Renal pelvis (tissue), 4 donors: Measurements from ENCODE around the gene CHST8. TPM values are rescaled to one million over a fixed set of nuclear protein-coding genes. Genes with fewer than 3 reads are reported as not detected.
"Not testable (repeated sequence)": the region's sequence is repeated elsewhere in the genome, so short reads cannot be mapped to it uniquely, and the experiment has no call there.

Source experiments
- DNase-seq: peaks from one replicate; pipeline ENCODE4 v3.0.0-alpha.2; 2013
- polyA plus RNA-seq, 3 donors: library from polyadenylated mRNA; unstranded; fragments of 120-200 nt; gene quantifications; one replicate each; pipeline ENCODE4 v1.2.1, GENCODE V29; 2013; ENCODE audit not compliant: insufficient read length in 3 of 3

The CHST8 gene
- polyA plus RNA-seq, 3 donors: 0.40 to 0.52 (median 0.41) TPM

DNA sequence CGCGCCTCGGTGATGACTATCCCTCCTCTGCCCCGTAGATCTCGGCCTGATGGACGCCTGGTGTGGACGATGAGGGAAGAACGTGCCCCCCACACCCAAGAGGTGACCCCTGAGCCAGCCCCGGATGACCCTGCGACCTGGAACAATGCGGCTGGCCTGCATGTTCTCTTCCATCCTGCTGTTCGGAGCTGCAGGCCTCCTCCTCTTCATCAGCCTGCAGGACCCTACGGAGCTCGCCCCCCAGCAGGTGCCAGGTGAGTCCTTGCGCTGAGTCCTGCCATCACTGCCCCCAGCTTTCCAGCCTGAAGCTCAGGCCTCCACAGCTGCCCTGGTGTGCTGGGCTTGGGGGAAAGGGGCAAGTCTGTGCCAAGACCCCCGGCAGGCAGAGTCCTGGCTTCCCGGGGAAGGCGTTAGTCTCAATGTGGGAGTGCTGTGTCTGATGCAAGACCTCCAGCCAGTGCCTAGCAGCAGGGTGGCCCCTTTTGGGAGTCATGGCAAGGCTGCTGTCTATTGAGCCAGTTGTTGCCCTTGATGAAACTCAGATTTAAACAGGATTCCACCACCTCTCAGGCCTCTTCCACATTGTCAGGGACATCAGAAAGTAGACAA, 67.5 kb downstream of the CHST8 start:
- DNase-seq: no peak

DNA sequence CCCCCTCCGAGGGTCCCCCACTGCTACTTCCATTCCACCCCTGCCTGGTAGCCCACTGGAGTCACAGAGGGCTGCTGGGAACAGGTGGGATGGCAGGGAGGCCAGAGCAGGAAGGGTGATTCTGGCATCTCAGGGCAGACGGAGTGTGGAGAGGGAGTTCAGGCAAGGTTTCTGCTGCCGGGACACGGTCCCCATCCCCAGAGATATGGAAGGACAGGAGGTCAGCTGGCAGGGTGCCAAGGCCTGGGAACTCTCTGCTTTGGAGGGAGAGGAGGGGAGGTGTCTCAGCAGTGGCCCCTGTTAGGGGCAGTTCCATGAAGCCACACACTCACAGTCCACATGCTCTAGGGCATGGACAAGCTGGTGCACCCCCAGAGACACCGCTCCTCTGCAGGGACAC, 68.1 kb downstream of the CHST8 start:
- DNase-seq: no peak

DNA sequence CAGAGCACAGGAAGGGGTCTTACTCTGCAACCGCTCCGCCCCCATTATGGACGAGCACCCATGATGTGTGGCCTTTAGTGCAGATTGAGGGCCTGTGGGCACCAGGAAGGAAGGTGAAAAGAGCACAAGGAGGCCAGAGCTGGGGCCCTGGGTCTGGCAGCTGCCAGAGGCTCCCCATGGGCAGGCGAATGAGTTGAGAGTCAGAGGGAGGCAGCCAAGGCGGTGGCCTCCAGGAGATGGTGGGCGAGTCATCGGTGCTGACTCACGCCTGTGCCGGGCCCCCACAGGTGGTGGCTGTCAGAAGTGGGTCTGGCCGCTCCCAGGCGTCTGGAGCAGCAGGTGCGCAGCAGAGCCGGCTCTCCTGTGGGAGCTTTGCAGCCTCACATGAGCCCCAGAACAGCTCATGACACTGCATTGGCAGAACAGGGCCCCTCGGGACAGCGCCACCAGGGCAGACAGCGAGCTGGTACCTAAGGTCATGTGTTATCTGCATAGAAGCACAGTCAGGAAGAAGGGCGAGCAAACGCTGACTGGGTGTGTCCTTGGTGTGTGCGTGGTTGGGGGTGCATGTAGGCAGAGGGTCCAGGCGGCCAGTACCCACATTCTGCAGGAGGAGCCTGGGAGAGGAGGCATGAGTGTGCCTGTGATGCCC, 68.8 kb downstream of the CHST8 start:
- DNase-seq: no peak

DNA sequence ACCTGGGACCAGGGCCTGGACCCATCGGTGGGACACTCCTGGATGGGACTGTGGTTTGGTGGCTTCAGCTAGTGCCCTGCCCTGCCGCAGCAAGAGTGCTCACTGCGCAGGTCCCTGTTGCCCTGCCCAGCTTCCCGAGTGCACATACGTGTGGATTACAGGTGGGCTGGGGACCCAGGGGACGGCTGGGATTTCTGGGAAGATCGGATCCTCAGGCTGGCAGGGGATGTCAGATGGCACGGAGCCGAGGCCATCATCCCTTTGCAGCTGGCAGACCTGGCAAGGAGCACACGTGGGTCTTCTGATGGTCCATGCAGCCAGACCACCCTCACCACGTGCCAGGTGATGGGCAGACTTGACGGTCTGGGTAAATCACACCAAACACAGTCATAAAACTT, 69.3 kb downstream of the CHST8 start:
- no peak for DNase-seq

DNA sequence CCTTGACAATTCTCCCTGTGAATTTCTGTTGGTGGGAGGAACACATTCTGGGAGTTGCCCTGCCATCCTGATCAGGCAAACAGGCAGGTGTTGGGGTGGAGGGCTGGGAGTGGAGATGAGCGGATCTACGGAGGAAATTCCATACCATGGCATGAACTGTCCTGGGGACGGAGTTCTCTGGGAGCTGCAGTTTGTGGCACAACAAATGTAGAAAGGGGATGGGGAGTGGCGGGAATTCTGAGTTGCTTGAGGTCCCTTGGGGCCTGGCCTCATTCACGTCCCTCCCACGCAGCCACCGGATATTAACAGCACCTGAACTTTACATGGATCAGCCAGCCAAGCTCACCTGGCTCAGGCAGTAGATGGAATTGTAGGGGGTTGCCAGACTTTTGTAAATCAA, 70.0 kb downstream of the CHST8 start:
- DNase-seq: no peak

DNA sequence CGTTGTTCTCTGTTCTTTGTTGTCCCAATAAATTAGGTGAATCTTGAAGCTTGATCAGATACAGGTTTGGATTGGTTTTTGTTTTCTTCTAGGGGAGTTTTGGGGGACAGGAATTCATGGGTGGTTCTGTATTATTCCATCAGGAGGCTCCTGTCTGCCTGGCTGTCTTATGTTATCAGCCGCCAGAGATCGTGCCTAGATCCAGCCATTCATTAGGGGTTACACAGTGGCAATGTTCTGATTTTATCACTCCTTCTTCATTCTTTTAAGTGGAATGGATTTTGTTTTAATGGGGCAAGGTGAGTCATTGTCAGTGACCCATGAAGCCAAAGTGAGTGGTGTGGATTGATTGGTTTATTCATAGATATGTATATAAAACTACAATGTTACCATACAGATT, 71.9 kb downstream of the CHST8 start:
- no peak for DNase-seq

DNA sequence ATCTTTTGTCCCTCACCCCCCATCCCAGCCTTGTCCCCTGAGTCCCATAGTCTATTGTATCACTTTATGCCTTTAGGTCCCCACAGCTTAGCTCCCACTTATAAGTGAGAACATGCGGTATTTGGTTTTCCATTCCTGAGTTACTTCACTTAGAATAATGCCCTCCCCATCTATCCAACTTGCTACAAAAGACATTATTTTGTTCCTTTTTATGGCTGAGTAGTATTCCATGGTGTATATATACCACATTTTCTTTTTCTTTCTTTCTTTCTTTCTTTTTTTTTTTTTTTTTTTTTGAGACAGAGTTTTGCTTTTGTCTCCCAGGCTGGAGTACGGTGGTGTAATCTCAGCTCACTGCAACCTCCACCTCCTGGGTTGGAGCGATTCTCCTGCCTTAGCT, 73.8 kb downstream of the CHST8 start:
- DNase-seq: not testable (repeated sequence)

DNA sequence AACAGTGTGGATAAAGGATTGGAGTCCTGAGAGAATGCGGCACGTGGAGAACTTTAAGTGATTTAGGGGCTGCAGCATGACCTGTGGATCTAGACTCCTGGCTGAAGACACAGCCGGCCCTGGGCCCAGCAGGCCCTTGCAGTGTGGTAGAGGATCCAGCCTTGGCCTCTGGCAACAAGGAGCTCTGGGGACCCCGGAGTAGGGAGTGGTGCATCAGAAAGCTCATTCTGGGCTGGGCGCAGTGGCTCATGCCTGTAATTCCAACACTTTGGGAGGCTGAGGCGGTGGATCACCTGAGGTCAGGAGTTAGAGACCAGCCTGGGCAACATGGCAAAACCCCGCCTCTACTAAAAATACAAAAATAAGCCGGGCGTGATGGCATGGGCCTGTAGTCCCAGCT, 76.0 kb downstream of the CHST8 start:
- no peak for DNase-seq

DNA sequence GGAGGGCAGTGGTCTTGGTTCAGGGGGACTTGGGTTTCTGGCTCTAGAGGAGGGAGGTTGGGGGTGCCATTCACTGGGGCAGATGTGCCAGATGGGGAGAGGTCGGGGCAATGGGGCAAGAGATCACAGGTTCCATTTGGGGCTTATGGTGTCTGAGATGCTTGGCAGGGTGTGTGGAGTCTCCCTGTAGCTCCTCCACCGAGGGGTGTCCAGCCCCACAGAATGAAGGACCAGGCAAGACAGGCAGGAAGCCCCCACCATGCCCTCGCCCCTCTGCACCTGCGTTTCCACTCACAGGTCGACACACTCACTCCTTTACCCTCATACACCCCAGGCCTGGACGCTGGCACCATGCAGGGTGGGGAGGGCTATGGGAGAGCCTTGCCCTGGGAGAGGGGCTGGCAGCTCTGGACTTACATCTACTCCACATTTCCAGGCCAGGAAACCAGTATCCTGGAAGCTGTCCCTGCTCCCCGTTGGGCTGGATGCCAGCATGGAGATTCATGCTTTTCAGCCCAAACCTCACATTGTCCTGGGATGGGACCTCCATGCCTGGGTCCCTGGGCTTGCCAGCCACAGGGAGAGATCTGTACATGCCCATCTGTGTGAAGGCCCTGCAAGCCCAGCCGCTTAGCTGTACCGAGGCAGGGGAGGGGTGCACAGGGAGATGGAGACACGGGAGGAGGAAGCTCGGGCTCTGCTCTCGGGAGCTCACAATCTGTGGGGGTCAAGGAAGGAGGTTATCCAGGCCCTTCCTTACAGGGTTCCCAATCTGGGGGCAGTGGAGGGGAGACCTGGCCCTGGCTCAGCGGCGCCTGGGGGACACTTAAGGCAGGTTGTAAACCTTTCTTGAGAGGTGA, 77.1 kb downstream of the CHST8 start:
- DNase-seq: no peak

DNA sequence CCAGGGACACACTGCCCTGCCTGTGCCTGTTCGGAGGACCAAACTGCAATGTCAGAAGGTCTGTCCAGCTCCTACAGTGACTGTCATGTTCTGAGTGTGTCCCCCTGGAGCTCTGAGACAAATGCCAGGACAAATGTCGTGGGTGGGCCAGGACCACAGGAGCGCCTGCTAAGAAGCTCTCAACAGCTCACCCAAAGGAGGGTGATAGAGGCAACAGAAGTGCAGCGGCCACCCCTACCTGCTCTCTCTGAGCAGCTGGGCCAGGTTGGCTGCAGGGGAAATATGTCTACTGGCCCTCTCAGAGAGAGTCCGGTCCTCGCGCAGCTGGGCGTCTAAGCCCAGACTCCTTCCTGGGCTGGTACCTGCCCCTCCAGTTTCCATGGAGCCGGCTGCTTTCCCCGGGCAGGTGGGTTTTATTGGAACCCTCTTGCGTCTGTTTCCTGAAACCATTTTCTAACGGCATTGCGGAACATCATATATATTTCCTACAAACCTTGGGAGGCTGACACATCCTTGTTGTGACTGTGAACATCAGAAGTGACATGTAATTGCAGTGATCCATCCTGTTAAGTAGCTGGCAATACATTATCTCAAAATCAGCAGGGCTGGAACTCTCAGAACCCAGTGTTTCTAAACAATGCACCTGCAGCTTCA, 78.1 kb downstream of the CHST8 start:
- no peak for DNase-seq

DNA sequence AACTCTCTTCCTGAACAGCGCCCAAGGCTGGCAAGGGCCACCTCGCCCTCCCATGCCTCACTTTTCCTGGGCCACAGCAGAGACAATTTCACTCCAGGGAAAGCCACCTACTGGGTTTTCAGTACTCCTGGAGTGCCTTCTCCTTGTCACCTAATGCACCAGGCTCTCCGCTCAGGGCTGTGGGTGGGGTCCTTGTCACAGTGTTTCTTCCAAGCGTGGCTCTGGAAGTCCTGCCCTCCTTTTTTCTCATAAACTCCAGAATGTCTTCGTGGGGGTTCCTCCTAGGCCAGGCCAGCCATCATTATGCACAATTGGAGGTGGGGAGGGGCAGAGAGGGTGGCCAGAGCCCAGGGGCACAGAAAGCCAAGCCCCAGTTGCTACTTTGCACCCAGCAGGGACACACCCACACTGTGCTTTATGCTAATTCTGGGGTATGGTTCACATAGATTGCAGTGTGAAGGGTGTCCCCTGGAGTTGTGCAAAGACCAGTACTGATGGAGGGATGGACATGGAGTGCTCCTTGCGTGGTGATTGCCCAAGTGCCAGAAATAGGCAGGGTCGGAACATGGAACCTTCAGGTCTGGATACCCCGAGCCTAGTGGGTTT, 78.8 kb downstream of the CHST8 start:
- no peak for DNase-seq

DNA sequence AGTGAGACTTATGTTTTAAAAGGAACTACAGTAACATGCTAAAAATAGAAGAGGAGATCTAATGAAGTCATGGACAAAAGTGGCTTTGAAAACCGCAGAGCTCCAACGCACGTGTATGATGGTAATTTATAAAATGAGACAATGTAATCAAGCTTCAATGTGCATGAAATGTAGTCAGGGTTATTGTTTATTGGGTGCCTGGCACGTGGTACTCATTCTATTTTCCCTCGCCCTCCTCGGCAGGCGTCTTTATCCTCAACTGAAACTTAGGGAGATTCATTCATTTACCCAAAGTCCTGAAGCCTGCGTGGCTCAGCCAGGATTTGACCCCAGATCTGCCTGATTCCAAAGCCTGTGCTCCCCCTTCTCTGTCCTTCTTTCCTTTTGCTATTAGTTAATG, 79.8 kb downstream of the CHST8 start:
- no peak for DNase-seq

DNA sequence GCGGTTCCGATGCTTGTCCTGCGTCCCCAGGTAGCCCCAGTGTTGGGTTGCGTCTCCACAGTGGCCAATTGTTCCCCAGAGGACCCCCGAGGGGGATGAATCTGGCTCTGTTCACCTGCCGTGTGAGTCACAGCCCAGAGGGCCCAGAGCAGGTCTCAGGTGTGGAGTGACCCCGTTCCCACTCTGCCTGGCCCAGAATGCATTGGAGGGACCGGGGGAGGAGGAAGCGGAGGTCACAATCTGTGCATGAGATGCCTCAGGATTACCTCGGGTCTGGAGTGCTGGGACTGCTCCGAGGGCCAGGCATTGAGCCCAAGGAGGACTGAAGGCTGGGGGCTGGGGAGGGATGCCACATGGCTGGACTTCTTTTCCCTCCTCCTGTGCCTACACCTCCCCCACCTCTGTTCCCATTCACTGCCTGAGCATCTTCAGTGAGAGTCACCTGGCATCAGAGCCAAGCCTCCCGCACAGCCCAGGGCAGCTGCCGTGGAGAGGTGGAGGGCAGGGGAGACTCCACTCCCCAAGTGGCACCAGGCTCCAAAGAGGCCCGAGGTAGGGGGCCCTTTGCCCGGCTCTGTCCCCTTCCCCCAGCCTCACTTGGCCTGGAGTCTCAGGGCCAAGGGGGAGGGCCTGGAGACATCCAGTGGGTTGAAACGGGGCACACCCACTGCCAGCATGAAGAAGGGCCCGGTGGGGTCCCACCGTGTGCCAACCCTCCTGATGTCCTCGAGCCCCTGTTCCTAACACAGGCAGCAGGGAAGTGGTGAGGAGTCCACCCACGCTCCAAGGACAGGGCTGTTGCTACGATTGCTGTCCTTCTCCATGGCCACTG, 81.1 kb downstream of the CHST8 start:
- DNase-seq: no peak

DNA sequence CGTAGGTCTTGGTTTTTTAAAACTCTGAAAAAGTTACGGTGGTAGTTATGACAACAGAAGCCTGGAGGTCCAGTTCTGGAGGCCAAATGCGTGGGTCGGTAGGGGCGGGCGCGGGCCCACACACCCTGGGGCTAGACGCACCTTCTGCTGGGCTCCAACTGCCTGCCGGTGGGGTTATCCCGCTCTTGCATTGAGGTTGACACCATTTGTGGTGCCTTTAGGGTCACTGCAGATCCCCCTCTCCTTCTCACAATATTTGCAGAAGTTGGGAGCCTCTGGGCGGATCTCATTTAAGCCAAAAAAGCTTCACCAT, 81.6 kb downstream of the CHST8 start:
- DNase-seq: no peak

DNA sequence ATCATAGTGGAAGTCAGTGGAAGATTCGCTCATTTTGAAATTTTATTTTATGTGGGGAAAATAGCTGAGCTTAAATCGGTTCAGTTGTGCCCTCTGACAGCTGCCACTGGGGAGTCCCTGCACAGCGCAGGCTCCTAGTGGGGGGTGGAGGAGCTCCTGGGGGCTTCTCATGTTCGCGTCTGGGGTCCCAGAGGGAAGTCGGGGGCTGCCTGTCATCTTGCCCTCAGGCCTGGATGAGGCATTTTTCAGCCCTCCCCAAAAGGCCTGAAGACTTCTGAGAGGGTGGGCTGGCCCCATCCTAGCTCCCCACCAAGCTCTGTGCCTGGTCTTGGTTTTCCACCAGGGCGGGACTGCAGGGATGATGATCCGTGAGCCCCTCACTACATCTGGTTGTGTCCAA, 82.1 kb downstream of the CHST8 start:
- no peak for DNase-seq

DNA sequence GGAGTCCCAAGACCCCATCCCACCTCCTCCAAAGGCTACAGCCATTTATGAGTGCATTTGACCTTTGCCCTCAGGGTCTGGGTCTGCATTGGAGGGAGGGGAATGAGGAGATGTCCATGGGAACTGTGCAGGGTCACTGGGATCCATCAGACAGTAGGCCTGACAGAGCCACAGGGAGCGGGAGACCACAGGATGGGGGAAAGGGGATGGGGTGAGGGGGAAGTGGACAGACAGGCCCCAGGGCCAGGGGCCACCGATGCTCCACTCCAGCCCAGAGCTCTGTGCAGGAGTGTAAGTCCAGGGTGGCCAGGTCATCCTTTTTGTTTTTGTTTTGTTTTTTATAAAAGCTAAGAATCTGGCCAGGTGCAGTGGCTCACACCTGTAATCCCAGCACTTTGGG, 82.5 kb downstream of the CHST8 start:
- no peak for DNase-seq

DNA sequence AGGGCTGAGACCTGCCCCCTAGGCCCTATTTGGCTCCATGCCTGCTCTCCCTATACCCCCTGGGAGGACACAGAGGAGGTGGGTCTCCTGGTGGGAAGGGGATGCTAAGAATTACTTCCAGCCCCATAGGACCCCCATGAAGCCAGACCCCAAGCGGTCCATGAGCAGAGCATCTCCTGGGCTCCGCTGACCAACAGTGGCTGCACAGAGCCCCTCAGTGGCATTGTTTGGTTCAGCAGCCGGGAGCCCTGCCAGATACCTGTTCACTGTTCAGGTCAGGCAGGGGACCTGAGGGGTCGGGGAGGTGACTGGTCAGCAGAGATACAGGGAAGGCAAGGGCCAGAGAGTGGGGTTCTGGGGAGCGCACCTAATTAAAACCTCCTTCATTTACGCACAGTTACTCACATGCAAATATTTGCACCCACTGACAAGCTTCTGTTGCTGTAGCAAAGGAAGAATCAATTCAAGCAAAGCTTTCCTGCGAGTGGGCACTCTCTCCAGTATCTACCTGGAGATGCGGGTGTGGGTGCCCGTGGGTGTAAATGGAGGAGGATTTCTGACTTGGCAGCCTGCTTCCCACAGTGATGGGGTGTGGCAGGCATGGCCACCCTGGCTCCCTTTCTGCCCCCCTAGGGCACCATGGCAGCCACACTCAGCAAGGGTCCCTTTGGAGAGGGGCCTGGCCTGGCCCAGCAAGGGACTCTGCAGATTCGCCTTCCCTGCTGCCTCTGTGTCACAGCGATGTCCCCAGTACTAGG, 83.5 kb downstream of the CHST8 start:
- DNase-seq: no peak

DNA sequence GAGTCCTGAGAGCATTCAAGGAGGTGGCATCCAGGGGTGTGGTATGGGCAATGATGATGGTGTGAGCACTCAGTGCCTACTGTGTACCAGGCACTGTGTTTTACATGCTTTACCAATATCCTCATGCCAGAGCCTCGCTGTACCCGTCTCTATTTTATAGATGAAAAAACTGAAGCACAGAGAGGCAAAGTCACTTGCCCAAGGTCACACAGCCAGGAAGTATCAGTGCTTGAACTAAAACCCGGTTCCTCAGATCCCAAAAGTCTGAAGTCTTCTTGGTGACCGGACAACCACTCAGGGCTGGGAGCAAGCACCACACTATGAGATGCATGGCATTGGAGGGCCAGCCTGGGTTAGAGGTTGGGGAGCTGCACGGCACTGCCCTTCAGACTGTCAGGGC, 84.1 kb downstream of the CHST8 start:
- no peak for DNase-seq

DNA sequence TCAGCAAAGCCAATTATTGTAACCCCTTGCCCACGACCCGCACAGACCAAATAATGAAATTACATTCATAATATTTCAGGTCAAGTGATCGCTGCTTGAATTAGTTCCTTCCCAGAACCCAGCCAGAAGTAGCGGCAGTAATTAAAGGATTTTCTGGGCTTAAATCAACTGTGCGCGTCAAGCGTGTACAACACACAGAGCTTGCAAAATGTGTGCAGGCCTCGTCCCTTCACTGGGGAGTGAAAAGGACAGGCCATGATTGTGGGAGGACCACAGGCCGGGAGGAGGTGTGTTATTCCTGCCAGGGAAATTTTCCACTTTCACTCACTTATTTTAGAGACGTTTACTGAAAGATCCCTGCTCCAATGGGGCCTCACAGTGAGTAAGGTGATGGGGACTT, 84.9 kb downstream of the CHST8 start:
- no peak for DNase-seq

DNA sequence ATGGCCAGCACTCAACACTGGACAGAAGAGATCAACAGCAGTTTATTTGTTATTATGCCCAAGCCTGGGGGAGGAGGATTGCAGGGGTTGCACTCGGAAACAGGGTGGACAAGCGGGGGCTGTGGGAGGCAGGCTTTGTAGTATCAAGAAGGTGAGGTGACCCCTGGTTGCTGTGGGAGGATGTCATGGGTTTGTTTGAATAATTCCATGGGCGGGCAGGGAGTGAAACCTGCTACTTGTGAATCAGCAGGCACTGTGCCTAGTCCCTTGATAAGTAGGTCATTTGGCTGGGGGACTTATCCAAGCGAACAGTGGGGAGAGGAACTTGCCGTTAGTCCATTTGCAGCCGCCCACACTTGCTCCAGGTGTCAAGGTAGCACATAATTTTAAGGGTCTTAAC, 90.5 kb downstream of the CHST8 start:
- no peak for DNase-seq

DNA sequence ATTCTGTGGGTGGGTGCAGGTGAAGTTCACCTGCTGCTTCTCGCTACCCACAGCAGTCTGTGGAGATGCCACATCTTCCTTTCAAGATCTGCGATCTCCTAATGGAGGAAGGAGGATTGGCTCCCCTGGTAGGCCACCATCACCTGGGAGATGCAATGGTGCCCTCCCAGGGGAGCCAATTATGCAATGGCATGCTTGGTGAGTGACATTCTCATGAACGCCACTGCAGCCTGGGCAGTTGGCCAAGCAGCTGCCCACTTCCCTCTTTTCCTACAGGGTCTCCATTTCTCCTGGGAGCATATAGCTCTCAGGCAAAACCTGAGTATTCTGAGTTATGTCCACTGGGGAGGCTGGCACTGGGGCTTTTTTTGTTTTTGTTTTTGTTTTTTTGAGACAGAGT, 91.4 kb downstream of the CHST8 start:
- DNase-seq: no peak
